Nephron progenitor cell (in vitro differentiated cells): ENCODE measurements around the gene RPGRIP1L.
"Not testable (repeated sequence)": the region's sequence is repeated elsewhere in the genome, so short reads cannot be mapped to it uniquely, and the experiment has no call there.

ENCODE experiments used
- DNase-seq: peaks from one replicate; pipeline ENCODE4 v3.0.0; 2021
- H3K27ac Mint-ChIP-seq: 2 replicates; pipeline ENCODE4 v1.8.0; 2021; ENCODE audit warnings: mild to moderate bottlenecking, moderate library complexity, mixed read lengths
- H3K27me3 Mint-ChIP-seq: 2 replicates; pipeline ENCODE4 v1.8.0; 2021; ENCODE audit warnings: mild to moderate bottlenecking, low read depth, mixed read lengths; ENCODE audit not compliant: poor library complexity
- H3K36me3 Mint-ChIP-seq: 2 replicates; pipeline ENCODE4 v1.8.0; 2021; ENCODE audit warnings: low read depth, mixed read lengths
- H3K4me1 Mint-ChIP-seq: 2 replicates; pipeline ENCODE4 v1.8.0; 2021; ENCODE audit warnings: mixed read lengths
- H3K4me3 Mint-ChIP-seq: 2 replicates; pipeline ENCODE4 v1.8.0; 2021; ENCODE audit warnings: mild to moderate bottlenecking, moderate library complexity, mixed read lengths
- H3K9me3 Mint-ChIP-seq: 2 replicates; pipeline ENCODE4 v1.8.0; 2021; ENCODE audit warnings: mild to moderate bottlenecking, moderate library complexity, mixed read lengths
- TF ChIP-seq, protein P1 (sequence below): fragments of 200-600 bp; sonication (generic); IDR thresholded peaks from 2 replicates; pipeline ENCODE4 v1.5.0; 2021; ENCODE audit warnings: antibody characterized with exemption

RPGRIP1L gene

DNA sequence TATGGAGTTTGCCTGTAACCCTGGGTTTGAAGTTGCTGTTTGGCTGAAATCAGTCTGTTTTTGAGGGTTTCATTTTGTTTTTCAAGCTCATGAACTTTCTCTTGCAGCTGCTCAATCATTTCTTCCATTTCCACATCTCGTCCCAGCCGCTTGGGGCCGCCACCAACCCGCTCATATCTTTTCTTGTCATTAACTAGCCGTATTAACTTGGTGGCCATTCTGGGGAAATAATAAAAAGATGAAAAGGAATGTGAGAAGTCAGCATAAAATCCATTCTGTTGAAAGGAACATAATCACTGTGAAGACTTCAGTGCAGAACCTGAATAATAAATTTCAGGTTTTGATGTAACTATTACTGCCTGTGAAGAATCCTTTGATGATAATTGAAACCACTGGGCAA, 11.5 kb downstream of the RPGRIP1L start:
- Mint-ChIP-seq H3K4me1 (peaks cover 5% of the 10 kb centered on the region), H3K4me3 (no peak overlapping the region), H3K27me3 (no peaks in the 10 kb centered on the region), H3K9me3 (peaks cover 13% of the 10 kb centered on the region), H3K36me3 (peaks cover 48% of the 10 kb centered on the region), H3K27ac (no peak overlapping the region)
- DNase-seq = peak; percentile 40
- TF ChIP-seq, protein P1, sequence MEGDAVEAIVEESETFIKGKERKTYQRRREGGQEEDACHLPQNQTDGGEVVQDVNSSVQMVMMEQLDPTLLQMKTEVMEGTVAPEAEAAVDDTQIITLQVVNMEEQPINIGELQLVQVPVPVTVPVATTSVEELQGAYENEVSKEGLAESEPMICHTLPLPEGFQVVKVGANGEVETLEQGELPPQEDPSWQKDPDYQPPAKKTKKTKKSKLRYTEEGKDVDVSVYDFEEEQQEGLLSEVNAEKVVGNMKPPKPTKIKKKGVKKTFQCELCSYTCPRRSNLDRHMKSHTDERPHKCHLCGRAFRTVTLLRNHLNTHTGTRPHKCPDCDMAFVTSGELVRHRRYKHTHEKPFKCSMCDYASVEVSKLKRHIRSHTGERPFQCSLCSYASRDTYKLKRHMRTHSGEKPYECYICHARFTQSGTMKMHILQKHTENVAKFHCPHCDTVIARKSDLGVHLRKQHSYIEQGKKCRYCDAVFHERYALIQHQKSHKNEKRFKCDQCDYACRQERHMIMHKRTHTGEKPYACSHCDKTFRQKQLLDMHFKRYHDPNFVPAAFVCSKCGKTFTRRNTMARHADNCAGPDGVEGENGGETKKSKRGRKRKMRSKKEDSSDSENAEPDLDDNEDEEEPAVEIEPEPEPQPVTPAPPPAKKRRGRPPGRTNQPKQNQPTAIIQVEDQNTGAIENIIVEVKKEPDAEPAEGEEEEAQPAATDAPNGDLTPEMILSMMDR = peak; percentile 38

GRCh38 chr16:53690771-53691170, 12.9 kb downstream of the RPGRIP1L start:
- Mint-ChIP-seq H3K27ac (peak overlapping the region; percentile 36), H3K4me3 (no peak overlapping the region), H3K27me3 (no peaks in the 10 kb centered on the region), H3K36me3 (peaks cover 44% of the 10 kb centered on the region), H3K9me3 (no peaks in the 10 kb centered on the region), H3K4me1 (peaks cover 5% of the 10 kb centered on the region)
- DNase-seq = no peak
- TF ChIP-seq, protein P1 = no peak

DNA sequence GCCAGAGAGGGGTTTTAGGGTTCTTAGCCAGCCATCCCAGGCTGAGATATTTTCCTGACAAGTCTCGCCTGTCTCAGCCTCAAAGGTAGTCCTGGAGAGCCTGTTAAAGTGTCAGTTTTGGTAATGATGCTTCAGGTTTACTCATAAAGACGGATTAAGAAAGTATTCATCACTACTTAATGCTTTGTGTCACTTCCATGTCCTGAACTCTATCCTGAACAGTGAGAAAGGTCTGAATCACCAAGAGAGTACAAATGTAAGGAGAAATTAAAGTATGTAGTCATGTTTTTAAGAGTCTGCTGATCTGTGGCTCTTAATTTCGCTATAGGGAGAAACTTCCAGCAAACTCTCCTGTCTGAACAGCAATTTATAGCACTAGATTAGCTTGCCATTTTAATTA, 14.0 kb downstream of the RPGRIP1L start:
- TF ChIP-seq, protein P1 = no peak
- peaks cover 10% of the 10 kb centered on the region for H3K9me3 Mint-ChIP-seq

DNA sequence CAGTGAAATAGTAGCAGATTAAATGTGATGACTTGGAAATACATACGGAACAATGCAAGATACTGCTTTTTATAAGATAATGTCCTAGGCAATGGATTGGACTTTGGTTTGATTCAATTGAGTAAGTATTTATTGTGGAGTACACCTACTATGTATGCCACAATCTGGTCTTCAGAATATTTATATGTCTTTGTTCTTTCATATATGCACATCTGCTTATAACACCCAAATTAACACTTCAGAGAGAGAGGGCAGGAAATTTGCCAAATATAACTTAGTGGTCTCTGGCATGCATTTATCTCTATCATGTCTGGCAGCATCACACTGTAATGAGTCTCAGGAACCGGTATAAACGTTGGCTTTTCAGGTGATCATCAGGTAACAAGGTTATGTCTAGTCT, 16.9 kb downstream of the RPGRIP1L start:
- H3K36me3 Mint-ChIP-seq = peaks cover 46% of the 10 kb centered on the region
- H3K9me3 Mint-ChIP-seq = peaks cover 14% of the 10 kb centered on the region
- DNase-seq = no peak
- H3K27me3 Mint-ChIP-seq = no peaks in the 10 kb centered on the region
- H3K4me1 Mint-ChIP-seq = no peaks in the 10 kb centered on the region
- no peak overlapping the region for H3K27ac Mint-ChIP-seq
- TF ChIP-seq, protein P1 = no peak
- no peak overlapping the region for H3K4me3 Mint-ChIP-seq

More for the DNA sequence above, 14.0 kb downstream of the RPGRIP1L start:
- no peaks in the 10 kb centered on the region for H3K27me3 Mint-ChIP-seq
- peaks cover 5% of the 10 kb centered on the region for H3K4me1 Mint-ChIP-seq
- H3K36me3 Mint-ChIP-seq = peaks cover 46% of the 10 kb centered on the region
- H3K4me3 Mint-ChIP-seq = no peak overlapping the region
- DNase-seq = no peak
- peak overlapping the region; percentile 13 for H3K27ac Mint-ChIP-seq

GRCh38 chr16:53685334-53685733, 18.3 kb downstream of the RPGRIP1L start:
- peaks cover 14% of the 10 kb centered on the region for H3K9me3 Mint-ChIP-seq
- H3K4me3 Mint-ChIP-seq, H3K27ac Mint-ChIP-seq, DNase-seq, H3K27me3 Mint-ChIP-seq, H3K4me1 Mint-ChIP-seq: not testable (repeated sequence)
- peaks cover 43% of the 10 kb centered on the region for H3K36me3 Mint-ChIP-seq

DNA sequence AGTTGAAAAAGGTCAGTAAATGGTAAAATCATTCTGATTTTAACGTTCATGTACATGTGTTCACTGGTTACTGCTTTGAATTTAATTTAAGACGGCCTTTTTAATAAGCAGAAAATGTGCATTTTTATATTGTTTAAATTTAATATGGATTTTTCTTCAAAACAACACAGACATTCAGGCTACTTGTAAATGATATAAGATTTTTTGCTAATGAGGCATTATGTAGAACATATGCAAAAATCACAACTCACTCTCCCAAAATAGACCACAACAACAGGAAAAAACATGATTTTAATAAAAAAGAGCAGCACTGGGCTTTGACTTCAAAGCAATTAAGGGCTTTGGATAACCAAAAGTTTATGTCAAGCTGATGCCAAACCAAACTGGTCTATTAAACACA, 22.3 kb downstream of the RPGRIP1L start:
- peaks cover 46% of the 10 kb centered on the region for H3K36me3 Mint-ChIP-seq
- DNase-seq = no peak
- H3K4me3 Mint-ChIP-seq = no peak overlapping the region
- peaks cover 35% of the 10 kb centered on the region for H3K4me1 Mint-ChIP-seq
- H3K27me3 Mint-ChIP-seq = no peaks in the 10 kb centered on the region
- TF ChIP-seq, protein P1 = no peak
- peaks cover 14% of the 10 kb centered on the region for H3K9me3 Mint-ChIP-seq
- H3K27ac Mint-ChIP-seq = no peak overlapping the region
